SKM-1 (cell line): ENCODE data around the gene MOV10.

Experiments used
- DNase-seq: peaks from one replicate; lab custom pipeline; 2025; ENCODE audit not compliant: unreplicated experiment; lab: John Stamatoyannopoulos, UW

Gene MOV10

DNA sequence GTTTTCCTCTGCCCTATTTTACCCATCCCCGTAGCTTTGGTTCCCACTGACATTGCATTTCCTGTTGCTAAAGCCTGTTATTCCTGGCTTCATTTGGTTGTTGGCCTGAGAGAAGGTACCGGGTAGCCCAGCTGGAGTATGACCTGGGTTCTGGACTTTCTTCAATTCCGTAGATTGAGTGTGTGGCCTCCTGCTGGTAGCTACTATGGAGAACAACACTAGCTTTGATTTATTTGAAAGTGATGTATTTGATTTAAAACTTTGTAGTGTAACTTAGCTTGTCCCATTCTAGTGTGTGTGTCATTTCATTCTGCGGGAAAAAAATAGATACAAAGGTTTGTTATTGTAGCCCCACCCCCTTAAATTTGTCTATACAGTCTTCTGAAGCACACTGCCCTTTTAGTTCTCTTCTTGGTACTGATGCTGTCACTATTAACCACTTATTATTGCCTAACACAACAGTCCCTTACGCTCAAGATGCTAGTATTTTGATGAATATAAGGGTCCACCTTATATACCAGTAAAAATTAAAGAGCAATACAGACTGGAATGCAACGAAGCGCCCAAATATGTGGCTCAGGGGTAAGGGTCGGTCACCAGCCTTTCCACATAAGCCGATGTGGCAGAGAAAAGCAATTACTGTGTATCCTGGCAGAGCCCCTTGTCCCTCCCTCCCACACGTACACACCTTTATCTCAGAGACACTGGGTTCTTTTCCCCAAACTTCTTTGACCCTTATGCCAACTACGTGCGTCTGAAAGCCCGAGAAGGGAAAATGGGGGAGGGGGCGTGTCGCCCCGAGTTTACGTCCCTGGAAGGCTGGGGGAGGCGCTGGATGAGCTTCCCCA is 643 bp upstream of the MOV10 start:
- no peak for DNase-seq

DNA sequence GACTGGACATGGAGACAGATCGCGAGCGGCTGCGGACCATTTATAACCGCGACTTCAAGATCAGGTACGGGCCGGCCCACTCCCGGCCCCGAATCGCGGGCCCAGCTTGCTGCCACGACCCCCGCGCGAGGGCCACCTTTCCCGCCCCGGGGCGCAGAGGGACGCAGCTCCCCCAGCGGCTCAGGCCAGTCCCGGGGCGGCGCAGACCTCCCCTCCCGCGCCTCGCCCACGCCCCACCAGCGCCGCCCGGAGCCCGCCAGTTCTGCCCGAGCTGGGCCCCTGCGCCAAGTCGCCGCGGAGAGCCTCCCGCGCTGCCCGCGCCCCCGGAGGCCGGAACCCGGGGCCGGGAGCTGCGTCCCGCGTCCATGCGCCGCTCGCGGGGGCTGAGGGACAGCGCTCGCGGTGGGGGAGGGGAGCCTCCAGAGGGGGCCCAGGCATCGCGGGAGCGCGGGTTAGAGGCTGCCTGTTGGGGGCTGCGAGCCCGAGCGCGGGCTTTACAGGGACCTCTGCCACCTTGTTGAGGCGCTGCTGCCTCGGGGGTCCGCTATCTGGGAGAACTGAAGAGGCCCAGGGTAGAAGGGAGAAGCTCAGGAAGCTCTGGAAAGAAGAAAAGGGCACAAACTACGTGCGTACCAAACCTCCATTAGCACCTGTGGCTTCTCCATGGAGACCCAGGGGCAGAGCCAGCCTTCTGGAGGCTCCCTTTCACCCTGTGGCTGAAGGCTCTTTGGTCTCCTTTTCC is 698 bp downstream of the MOV10 start:
- no peak for DNase-seq

DNA sequence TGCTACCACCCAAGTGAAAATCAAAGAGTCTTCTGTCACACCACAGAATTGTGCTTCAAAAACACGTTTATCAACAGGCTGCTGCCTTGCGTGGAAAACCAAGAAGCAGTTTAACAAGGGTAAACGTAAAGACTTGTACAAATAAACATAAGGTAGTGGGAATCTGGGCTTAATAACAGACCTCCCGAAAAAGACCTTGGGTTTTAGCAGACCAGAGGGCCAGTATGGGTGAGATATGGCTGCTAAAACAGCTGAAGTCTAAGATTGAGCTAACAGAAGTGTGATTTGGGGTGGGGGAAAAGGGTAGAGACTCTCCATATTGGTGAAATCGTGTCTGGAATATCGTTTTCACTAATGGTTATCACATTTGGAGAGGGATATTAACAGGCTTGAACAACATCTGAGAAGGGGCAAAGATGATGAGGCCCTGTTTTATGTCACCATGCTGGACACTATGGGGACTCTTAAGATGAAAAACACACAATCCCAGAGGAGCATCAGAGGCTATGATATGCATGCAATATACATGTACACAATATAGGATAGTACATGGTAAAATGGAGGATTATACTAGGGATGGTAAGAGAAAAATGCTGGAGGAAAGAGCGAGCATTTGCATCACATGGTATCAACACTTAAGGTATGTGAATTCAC is 1.4 kb downstream of the MOV10 start:
- DNase-seq = no peak

DNA sequence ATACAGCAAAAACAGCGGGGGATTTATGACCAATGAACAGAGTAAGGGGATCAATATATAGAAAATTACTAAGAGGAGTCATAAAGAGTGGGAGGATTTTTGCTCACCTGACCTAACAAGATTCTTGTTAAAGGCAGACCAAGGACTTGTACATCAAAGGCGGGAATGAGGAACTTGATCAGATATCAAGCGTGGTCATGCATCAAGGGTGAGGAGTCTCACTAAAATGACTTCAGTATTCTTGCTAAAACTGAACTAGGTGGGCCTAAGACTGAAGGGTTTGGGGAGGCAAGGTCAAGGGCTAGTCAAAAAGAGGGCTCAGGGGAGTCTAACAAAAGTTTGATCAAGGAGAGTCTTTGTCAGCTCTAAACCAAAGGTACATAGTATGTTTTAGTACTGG is 2.1 kb downstream of the MOV10 start:
- DNase-seq = no peak

DNA sequence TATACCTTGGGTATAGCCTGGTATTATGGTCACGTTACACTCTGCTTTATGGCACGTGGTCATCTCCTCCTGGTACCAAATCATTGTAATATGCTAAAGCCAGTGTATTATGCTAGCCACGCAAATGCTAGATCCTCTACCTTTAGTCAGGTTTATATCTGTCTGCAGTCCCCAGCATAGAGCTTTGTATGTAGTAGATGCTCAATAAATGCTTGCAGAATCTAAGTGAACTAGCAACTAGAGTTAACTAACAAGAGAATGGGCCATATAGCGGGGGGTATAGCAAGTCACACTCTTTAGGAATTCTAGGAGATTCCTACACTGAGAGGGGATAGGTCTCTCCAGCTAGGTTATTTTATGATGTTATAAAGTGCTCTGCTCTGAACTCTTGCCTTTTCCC is 3.0 kb downstream of the MOV10 start:
- DNase-seq = no peak

DNA sequence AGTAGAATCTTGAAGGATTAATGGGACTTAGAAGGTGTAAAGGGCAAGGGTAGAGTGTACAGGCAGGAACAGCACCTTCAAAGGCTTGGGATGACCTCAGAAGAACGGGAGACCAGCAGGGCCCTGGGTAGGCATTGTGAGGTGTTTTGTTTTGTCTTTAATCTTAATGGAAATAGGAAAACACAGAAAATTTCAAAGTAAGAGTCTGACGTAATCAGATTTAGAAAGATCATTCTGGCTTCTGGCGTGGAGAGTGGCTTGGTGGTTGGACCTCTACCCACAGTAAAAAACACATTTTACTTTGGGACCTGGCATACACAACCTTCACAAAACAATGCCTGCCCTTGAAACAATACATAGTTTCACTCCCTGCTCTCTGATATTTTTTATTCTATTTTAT is 4.1 kb downstream of the MOV10 start:
- DNase-seq = no peak

DNA sequence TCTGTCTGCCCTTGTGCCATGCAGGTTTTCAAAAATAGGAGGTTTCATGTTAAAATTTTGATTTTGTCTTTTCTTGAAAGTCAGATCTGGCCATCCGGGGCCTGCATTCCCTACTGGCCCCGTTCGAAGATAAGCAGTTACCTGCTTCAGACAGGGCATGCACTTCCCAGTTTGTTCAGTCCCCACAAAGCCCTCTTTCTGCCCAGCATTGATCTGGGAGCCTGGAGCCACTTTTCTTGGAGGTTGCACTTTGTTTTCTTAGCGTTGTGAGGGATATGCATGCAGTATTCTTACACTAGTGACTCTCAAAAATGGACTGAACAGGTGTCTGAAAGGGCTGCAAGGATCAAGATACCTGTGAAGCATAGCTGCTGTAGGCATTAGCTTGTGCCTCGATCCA is 11.5 kb downstream of the MOV10 start:
- no peak for DNase-seq

DNA sequence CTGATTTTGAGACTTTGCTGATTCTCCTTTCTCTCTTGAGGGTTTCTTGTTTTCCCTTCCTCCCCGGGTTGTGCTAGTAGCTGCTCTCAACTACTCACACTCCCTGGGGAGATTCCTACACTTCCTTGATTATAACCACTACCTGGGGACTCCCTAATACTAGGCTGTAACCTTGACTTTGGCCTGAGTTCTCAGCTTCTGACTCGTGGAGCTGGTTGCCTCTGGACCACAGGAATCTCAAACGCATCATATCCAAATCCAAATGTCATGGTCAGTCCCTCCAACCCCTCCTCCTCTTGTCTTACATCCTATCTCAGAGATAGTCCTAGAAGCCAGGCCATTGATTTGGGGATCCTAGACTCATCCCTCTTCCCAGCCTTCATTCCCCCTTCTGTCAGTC is 12.0 kb downstream of the MOV10 start:
- no peak for DNase-seq

DNA sequence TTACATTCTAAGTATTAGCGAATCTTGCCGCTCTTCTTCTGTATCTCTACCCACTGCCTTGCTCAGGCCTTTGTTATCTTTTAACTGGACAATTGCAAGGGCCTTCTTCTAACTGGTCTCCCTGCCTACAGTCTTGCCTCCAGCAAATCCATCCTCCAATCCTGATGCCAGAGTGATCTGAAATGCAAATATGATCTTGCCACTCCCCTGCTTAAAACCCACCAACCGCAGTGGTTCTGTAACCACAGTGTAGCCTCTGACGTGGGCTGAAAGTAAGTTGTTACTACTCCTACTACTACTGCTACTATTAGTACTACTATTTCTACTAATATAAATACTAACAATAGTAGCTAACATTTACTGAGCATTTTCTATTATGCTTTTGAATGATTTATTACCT is 12.4 kb downstream of the MOV10 start:
- no peak for DNase-seq

DNA sequence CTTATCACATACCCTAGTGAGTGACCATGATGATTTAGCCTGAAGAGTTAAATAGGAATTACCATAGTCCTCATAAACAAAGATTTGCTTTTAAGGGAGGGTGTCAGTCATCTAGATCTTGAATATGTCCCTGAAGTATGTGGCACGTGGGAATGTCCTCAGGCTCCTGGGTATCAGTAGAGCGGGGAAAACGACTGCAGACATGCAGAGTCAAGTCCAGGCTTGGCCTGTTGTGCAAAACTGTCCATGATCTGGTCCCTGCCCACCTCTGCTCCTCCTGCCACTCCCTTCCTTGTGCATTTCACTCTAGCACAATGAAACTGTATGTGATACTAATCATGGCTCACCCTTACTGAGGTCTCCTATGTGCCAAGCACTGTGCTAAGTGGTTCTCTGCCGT is 12.9 kb downstream of the MOV10 start:
- DNase-seq = no peak

DNA sequence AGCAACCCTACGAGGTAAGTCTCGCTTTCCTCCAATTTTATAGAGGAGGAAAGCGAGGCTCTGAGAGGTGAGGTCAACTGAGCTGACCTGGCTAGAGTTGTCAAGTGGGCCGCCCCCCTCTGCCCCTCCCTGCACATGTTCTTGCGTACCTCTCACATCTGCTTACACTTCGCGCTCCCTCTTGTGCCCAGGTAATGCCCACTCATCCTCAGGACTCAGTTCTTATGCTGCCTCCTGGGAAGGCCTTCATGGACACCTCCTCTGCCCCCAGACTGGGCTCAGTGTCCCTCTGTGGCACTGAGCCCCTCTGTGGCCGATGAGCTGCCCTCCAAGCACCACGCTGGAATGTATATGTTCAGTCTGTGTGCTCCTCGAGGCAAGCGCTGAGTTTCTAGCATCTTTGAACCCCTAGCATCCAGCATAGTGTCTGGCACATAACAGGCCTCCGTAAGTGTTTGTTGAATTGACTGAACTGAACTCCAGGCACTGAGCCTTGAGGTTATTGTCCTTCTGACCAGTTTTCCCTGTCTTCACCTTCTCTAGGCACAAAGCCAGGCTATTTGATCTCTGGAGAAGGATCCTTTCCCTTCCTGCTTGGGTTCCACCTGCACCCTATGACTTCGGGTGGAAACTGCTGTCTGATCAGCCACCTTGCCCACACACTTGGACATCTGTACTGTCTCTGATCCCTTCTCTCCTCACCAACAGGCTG is 13.5 kb downstream of the MOV10 start:
- no peak for DNase-seq

DNA sequence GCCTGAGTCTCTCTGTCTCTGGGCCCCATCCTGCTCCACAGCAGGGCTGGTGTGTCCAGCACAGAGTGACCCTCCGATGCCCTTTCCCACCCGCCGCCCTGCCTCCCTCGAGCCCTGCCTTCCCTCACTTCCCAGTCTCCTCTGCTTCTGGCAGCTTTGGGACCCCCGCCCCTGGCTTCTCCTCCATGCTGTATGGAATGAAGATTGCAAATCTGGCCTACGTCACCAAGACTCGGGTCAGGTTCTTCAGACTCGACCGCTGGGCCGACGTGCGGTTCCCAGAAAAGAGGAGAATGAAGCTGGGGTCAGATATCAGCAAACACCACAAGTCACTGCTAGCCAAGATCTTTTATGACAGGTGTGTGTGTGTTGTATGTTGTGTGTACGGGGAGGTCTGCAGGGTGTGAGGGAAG is 14.3 kb downstream of the MOV10 start:
- DNase-seq = no peak

DNA sequence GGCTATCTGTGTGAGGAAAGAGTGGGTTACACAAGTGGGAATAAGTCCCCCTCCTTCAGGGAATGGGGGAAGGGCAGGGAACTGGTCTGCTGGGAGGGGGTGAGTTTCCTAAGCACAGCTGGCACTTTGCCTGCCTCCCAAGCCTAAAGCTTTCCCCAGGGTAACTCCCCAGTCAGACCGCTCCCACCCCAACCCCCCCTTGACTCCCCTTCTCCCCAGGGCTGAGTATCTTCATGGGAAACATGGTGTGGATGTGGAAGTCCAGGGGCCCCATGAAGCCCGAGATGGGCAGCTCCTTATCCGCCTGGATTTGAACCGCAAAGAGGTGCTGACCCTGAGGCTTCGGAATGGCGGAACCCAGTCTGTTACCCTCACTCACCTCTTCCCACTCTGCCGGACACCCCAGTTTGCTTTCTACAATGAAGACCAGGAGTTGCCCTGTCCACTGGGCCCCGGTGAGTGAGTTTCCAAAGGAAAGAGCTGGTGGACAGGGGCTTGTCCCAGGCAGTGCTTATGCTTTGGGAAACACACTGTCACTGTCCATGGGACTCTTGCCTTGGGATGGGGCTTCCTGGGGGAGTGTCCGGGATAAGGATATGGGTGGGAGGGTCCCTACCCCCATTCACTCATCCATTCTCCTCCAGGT is 14.9 kb downstream of the MOV10 start:
- DNase-seq = no peak

DNA sequence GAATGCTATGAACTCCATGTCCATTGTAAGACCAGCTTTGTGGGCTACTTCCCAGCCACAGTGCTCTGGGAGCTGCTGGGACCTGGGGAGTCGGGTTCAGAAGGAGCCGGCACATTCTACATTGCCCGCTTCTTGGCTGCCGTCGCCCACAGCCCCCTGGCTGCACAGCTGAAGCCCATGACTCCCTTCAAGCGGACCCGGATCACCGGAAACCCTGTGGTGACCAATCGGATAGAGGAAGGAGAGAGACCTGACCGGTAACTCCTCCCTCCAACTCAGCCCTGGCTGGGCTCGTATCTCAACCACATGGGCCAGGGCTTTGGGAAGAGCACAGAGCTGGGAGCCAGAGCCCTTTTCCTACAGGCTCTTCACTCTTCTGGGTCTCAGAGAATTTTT is 15.4 kb downstream of the MOV10 start:
- DNase-seq = no peak

DNA sequence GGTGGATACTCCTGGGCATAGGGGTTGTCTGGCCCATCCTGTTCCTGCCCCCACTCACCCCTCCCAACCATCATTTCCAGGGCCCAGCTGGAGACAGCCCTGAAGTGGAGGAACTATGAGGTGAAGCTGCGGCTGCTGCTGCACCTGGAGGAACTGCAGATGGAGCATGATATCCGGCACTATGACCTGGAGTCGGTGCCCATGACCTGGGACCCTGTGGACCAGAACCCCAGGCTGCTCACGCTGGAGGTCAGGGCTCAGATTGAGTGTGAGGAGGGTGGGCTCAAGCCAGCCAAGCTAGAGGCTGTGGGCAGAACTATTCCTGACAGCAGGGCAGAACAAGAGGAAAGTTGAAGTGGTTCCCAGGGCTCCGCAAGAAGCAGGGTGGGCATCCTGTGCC is 18.2 kb downstream of the MOV10 start:
- no peak for DNase-seq

DNA sequence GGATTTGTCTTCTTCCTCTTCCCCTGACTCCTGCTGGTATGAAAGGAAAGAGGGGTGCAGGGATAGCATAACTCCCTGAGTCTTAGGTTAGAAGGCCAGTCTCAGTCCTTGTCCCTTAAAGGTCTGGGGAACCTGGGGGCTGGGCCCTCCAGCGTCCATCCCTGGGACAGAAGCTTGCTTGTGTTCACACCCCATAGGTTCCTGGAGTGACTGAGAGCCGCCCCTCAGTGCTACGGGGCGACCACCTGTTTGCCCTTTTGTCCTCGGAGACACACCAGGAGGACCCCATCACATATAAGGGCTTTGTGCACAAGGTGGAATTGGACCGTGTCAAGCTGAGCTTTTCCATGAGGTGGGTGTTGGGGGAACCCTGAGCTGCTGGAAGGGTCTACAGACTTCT is 19.4 kb downstream of the MOV10 start:
- no peak for DNase-seq

DNA sequence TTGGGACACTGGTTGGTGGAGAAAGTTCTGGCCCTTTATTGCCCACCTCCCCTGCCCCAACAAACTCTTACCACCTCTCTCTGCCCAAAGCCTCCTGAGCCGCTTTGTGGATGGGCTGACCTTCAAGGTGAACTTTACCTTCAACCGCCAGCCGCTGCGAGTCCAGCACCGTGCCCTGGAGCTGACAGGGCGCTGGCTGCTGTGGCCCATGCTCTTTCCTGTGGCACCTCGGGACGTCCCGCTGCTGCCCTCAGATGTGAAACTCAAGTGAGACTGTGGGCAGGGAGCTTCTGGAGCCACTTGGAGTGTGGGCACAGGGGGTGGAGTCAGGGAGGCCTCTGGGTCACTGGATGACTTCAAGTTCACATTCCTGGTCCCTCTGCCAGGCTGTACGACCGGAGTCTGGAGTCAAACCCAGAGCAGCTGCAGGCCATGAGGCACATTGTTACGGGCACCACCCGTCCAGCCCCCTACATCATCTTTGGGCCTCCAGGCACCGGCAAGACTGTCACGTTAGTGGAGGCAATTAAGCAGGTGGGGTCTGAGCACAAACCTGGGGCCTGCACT is 20.0 kb downstream of the MOV10 start:
- no peak for DNase-seq

DNA sequence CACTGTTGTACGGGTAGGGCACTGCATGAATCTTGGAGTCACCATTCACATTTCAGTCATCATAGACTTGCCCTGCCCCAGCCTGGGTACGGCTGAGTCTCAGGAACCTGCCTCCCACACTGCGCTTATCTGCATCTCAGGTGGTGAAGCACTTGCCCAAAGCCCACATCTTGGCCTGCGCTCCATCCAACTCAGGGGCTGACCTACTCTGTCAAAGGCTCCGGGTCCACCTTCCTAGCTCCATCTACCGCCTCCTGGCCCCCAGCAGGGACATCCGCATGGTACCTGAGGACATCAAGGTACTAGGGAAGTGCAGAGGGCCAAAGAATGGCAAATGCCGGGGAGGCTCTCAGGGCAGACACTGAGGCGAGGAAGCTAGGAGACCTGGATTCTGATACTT is 20.8 kb downstream of the MOV10 start:
- no peak for DNase-seq

DNA sequence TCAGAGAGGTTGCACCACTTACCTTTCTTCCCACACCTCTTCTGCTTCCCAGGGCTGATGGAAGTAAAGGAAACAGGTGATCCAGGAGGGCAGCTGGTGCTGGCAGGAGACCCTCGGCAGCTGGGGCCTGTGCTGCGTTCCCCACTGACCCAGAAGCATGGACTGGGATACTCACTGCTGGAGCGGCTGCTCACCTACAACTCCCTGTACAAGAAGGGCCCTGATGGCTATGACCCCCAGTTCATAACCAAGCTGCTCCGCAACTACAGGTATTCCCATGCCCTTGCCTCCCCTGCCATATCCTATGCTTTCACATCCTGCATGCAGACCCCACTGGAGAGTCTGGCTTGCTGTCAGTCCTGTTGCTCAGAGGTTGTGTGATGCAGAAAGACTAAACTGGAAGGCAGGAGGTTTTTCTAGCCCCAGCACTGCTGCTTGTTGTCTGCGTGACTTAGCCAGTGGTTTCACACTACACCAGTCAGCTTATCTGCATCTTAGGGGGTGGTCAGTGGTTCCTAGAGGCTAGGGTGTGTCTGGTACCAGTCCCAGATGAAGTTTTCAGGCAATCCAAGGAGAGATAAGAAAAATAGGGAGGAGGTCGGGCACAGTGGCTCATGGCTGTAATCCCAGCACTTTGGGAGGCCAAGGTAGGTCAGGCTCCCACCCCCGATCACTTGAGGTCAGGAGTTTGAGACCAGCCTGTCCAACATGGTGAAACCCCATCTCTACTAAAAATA is 22.3 kb downstream of the MOV10 start:
- DNase-seq = no peak

DNA sequence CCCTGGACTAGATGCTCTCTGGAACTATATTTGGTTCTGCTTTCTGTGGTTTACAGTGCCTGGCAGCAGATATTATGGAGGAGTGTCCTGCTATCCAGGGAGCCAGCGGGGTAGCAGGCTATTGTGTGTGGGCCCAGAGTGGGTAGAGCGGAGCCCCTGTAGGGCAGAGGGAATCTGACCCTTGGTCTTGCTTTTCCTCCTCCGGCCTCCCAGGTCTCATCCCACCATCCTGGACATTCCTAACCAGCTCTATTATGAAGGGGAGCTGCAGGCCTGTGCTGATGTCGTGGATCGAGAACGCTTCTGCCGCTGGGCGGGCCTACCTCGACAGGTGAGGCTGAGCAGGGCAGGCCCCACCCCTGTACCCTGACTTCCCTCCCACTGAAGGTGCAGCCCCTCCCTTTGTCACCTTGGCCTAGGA is 23.3 kb downstream of the MOV10 start:
- no peak for DNase-seq
